Activated CD4-positive, alpha-beta T cell treated with anti-CD3 and anti-CD28 coated beads, Interleukin-2, amount 50 U/mL, for 4 hours (primary cell): ENCODE data around the gene CINP.
A peak's percentile ranks its signal among the peaks of the same experiment; 100 is the strongest.
"Not testable (repeated sequence)": the region's sequence is repeated elsewhere in the genome, so short reads cannot be mapped to it uniquely, and the experiment has no call there.

Experiments used
- DNase-seq, 2 experiments: peaks; one replicate each; pipeline ENCODE4 v3.0.0-alpha.2; 2020

The CINP gene

DNA sequence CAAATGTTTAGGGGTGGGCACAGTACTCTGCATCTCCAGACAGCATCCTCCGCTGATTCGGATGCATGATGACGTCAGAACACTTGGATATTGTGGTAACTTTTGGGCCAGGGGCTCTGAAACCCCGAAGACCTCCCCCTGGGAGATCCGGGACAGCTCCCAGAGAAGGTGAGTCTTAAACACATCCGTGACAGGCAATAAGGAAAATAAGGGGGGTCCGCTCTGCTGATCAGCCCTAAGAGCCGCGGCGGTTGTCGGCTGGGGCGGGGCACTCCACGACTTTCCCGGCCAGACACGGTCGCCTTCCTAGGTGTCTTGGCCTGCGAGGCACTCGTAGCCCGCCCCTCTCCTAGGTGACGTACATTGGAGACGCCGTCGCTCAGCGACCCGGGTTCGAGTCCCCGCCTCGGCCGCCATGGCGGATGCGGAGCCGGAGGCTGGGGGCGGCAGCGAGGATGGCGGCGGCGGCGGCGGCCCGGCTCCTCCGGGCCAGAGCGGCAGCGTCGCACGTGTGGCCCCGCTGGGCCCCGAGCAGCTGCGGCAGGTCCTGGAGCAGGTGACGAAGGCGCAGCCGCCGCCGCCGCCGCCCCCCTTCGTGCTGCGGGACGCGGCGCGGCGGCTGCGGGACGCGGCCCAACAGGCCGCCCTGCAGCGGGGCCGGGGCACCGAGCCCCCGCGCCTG lies 43.2 kb downstream of the CINP start, which contains the start of gene ZNF839:
Gene ZNF839 (plus strand): TSS at position 396 of the 682 bp plus-strand sequence. CDS start 20 bp downstream, at position 416.
- DNase-seq = peak; percentile 94

DNA sequence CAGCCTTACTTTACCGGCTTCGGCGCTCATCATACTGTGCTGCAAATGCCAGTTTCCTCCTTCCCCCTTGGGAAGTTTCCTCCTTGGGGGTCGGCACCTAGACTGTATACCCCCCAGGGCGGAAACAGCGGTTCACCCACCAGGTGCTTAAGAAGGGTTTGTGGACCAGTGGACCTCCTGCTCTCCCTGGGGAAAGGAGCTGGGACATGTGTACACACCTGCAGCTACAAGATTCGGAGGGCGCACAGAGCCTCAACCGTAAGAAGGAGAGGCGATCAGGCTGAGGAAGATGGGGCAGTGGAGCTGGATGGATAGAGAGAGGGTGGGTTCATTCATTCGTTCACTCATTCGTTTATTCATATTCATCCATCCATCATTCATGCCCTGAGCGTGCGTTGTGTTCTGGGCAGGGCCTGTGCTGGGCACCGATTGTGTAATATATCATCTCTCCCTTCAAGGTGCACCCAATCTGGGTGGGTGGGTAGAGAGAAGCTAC lies 43.9 kb downstream of the CINP start:
- no peak for DNase-seq

DNA sequence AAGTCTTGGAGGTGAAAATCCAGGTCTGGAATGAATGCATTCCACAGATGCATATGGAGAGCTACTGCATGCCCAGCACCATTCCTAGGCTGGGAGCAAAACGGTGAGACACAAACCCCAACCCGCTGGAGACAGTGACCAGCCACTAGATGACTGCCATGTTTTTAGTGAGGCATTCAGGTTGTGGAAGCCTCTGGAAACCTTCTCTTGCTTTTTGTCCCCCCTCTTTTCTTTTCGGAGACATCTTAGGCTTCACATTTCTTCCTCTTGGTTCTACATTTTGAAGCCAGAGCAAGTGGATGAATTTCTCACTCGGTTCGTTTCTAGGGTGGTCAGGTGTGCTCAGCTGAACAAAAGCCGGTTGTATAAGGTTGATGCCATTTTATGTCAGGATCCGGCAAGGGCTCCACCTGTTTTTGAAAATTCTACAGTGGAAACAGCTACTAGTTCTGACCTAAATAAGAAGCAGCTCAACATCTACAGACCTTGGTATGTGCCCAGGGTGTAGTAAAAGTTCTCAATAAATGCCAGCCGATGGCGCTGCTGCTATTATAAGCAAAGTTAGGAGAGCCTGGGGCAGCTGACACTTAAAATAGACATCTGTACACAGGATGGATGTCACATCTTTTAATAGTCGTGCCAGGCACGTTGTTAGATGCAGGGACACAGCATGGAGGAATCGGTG lies 45.0 kb downstream of the CINP start:
- no peak for DNase-seq

DNA sequence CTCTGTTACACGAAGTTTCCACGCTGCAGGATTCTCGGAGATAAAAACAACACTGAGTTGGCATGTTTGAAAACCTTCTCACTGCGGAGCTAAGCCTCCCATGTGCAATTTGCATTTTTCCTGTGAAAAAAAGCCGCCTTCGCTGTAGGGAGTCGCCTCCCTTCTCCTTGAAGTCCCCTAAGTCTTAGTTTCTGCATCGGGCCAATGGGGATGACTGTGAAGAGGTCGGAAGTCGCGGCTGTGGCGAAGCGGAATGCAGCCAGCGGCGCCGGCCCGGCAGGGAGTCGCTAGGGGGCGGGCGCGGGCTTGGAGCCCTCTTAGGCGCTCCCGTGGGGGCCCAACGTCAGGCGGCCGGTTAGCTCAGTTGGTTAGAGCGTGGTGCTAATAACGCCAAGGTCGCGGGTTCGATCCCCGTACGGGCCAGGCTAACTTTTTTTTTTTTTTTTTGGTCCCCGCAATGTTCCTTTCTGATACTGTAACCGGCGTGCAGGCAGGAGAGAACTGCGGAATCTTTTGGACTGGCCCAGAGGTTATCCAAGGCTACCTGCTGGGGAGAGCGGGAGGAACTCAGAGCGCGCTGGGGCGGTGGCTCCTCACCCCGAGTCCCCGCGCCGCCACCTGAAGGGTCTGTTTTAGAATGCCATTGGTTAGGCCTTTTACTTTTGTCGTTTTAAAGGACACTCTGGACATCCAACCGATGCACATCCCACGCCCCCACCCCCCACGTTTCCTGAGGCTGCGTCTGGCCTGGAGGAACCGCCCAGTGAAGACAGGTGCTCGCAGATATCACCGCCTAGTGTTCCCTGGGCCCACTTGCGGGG lies 45.7 kb downstream of the CINP start:
- peak; percentile 89 to 91 for DNase-seq

DNA sequence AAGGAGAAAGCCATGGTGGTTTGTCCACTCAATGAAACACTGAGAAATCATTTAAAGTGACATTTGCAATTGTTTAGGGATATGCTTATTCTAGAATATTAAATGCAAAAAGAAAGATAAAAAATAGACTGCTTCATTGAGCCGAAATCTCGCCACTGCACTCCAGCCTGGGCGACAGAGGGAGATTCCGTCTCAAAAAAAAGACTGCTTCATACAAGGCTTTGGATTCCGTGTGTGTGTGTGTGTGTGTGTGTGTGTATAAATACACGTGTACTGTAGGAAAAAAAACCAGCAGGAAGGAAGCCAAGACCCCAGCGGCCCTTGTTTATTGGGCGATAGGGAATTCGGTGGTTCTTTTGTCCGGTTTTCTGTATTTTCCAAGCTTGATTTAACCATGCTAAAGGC lies 46.4 kb downstream of the CINP start:
- no peak for DNase-seq

DNA sequence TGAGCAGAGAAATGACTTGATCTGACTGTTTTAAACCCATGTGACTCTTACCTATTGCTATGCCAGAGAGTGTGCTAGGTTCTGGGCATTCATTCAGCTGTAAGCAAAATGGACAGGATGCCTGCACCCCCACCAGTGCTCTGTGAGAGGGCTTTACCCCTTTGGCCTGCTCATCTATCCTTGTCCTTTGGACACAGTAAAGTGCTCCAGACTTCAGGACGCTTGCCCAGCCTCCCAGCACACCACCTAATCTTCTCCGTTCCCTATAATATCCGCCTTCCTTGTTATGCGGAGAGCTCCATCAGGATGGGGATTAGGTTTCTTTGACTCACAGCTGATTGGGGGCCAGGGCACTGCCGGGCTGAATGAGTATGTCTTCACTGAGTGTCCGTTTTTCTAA lies 47.6 kb downstream of the CINP start:
- DNase-seq = no peak

DNA sequence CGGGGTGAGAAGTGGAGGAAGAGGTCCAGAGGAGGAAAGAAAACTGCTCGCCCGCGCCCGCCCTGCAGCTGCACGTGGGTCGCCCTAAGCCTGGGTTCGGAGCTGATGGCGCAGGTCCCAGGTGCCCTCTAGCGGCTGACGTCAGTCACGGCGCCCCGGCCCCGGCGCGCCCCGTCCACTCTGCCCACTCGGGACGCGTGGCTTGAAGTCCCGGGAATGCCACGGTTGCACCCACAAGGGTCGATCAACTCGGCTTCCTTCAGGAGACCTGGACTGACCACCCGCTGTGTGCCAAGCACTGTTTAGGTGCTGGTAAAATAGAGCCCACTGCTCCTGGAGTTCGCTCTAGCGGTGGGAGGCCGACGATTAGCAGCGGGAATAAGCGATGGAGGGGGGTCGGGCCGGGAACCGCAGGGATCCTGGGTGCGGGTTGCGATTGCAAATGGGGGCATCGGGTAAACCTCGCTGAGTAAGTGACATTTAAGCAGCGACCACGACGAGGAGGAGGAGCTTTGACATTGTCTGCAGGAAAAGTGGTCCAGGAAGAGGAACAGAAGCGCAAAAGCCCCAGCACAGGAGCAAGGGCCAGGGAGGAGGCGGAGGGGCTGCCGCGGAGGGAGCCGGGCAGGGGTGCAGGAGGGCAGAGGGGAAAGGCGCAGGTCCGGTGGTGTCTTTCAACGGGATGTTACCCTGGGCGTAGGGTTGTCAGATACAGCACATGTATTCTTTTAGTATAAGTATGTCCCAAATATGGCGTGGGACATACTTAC lies 48.3 kb downstream of the CINP start:
- peak; percentile 71 to 73 for DNase-seq

DNA sequence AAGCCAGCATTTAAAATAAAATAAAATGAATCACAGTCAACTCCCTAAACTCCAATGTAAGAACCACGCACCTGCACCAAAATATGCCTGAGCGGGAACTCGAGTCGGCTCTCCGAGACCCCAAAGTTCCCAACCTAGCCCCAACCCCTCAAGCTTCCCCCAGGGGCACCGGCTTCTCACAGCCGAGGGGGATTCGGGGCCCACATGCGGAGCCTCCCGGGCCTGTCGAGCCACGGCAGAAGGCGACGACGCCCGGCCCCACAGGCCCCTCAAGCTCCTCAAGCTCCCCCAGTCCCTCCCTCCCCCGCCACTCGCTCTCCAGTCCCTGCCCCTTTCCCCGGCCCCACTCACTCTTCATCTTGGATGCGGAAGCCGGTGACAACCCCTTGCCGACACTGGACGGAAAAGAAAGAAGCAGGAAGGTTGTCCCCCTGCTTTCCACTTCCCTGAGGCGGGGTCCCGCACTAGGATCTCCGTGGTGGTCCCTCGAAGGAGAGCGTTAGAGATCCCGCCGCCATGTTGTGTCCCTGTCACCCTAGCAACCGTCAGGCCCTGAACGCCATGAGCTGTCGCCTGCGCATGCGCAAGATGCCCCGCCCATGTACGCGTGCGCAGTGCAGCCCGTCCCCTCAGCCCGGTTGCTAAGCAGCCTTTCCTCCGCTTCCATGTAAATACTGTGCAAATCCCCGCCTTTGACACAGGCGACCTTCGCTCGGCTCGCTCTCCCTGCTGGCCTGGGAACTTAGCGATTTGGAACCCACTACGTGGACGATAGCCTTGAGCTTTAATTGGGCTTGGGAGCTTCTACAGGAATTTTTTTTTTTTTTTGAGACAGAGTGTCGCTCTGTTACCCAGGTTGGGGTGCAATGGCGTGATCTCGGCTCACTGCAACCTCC lies 57.8 kb downstream of the CINP start, which contains the start of gene MOK:
Gene MOK (minus strand): TSS at position 554 of the 896 bp plus-strand sequence. CDS start 196 bp downstream, at position 358.
- peak; percentile 92 to 94 for DNase-seq

DNA sequence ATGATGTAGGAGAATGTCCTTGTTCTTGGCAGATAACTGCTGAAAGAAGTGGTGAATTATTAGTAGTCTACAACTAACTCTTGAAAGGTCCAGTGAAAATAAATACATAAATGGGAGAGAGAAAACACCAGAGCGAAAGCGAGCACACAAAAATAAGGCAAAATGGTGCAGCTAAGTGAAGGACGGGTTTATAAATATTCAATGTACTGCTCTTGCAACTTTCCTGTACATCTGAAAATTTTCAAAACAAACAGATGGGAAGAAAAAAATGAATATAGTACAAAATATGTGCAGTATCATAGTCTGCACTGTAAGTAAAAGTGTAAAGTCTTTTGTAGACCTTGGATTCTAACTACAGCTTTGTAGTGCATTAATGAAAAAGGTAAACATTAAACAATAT lies 59.0 kb downstream of the CINP start:
- no peak for DNase-seq

DNA sequence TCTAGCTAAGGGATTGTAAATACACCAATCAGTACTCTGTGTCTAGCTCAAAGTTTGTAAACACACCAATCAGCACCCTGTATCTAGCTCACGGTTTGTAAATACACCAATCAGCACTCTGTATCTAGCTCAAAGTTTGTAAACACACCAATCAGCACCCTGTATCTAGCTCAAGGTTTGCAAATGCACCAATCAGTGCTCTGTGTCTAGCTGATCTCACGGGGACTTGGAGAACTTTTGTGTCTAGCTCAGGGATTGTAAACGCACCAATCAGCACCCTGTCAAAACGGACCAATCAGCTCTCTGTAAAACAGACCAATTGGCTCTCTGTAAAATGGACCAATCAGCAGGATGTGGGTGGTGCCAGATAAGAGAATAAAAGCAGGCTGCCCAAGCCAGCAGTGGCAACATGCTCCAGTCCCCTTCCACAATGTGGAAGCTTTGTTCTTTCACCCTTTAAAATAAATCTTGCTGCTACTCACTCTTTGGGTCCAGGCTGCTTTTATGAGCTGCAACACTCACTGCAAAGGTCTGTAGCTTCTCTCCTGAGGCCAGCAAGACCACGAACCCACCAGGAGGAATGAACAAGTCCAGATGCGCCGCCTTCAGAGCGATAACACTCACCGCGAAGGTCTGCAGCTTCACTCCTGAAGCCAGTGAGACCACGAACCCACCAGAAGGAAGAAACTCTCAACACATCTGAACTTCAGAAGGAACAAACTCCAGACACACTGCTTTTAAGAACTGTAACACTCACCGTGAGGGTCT lies 64.2 kb downstream of the CINP start:
- not testable (repeated sequence) for DNase-seq
